Neural crest cell (in vitro differentiated cells): Measurements from ENCODE around the gene SSX2IP. TPM values are rescaled to one million over a fixed set of nuclear protein-coding genes. Genes with fewer than 3 reads are reported as not detected.

ENCODE experiments used
- DNase-seq: peaks from one replicate; pipeline ENCODE4 v3.0.0; 2021; ENCODE audit warnings: low read depth, mixed read lengths, low spot score
- H3K27ac Mint-ChIP-seq: one replicate; pipeline ENCODE4 v1.8.0; 2021; ENCODE audit warnings: mild to moderate bottlenecking, mixed read lengths; ENCODE audit not compliant: unreplicated experiment
- H3K27me3 Mint-ChIP-seq: 2 replicates; pipeline ENCODE4 v1.8.0; 2021; ENCODE audit warnings: low read depth, mild to moderate bottlenecking, mixed read lengths
- H3K36me3 Mint-ChIP-seq: 2 replicates; pipeline ENCODE4 v1.8.0; 2021; ENCODE audit warnings: low read depth, mild to moderate bottlenecking, mixed read lengths
- H3K4me1 Mint-ChIP-seq: 2 replicates; pipeline ENCODE4 v1.8.0; 2021; ENCODE audit warnings: mixed read lengths
- H3K4me3 Mint-ChIP-seq: one replicate; pipeline ENCODE4 v1.8.0; 2021; ENCODE audit warnings: mild to moderate bottlenecking, mixed read lengths
- H3K9me3 Mint-ChIP-seq: 2 replicates; pipeline ENCODE4 v1.8.0; 2021; ENCODE audit warnings: mixed read lengths
- CTCF ChIP-seq: fragments of 200-600 bp; sonication (generic); conservative IDR thresholded peaks from 2 replicates; pipeline ENCODE4 v1.5.0; 2021; ENCODE audit warnings: antibody characterized with exemption, mild to moderate bottlenecking
- total RNA-seq: library from RNA; stranded (reverse); gene quantifications from 2 replicates; pipeline ENCODE4 v1.2.1, GENCODE V29; 2021

Gene SSX2IP
- total RNA-seq, 1 donor from 2014 or later = 24.4 TPM

DNA sequence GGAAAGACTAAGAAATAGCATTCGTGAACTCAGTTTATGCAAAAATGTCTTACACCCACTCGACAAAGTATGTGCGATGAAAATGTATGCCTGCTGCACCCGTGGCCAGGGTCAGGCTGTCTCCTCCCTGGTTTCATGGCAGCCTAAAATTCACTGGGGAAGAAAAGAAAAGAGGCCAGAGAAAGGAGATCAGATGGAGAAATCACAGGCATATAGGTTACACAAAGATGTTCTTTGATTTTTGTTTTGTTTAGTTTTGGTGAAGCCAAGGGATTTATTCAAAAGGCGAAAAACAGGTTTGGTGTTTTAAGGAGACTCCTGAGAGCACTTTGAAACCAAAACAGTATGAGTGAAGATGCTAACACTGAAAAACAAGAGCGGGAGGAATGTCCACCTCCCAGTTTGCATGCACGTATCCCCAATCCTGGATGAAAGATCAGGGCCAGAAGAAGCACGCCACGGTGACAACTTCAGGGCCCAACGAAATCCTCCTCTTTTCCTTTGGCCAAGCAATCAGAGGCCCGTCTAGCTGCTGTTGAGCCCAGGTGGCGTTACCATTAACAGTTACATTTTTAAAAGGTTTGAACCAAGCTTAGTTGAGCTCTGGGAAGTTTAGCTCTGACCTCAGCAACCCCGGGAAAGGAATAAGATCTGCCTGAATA, 992 bp upstream of the SSX2IP start:
- no peaks in the 10 kb centered on the region for H3K27me3 Mint-ChIP-seq
- no peak for DNase-seq
- peak overlapping the region; percentile 93 for H3K4me3 Mint-ChIP-seq
- no peak for TF ChIP-seq CTCF
- peak overlapping the region; percentile 77 for H3K27ac Mint-ChIP-seq
- no peaks in the 10 kb centered on the region for H3K36me3 Mint-ChIP-seq
- no peaks in the 10 kb centered on the region for H3K9me3 Mint-ChIP-seq
- peaks cover 39% of the 10 kb centered on the region for H3K4me1 Mint-ChIP-seq

DNA sequence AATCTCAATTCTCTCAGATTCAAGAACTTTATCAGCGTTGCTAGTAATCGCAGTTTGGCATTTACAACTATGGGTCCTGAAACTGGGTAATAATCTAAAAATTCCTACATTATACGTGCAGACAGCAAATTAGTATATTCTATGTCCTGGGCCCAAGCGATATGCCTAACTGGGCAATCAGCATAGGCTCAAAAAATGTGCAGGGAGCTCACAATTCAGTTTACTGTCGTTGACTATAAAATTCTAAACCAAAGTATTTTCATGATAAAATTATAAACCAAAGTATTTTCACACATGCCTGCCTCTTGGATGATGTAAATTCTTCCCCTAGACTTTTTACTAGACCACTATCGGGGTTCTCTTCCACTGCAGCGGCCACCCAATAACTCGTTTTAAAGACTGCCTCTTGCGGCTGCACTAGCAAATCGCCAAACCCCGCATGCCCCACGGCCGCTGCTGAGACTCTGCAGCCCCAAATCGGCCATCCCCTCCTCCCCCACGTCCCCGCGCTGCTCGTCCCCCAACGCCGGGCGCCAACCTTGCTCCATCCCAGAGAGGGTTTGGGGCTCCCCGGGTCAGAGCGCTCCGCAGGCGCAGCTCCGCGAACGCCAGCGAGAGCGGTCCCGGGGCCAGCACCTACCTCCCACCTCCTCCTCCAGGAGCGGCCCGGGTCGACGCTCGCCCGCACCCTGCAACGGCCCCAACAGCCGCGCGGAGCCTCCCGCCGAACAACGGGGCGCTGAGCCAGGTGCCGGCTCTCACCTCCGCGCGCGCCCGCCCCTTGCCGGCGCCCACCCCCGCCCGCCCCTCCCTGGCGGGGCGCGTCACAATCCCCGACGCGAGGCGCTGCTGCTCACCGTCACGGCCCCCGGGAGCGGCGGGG, 506 bp downstream of the SSX2IP start:
- peak; percentile 50 for TF ChIP-seq CTCF
- Mint-ChIP-seq H3K9me3 (no peaks in the 10 kb centered on the region), H3K27me3 (no peaks in the 10 kb centered on the region), H3K4me3 (peak overlapping the region; percentile 89), H3K36me3 (no peaks in the 10 kb centered on the region), H3K4me1 (peaks cover 42% of the 10 kb centered on the region), H3K27ac (peak overlapping the region; percentile 1)
- DNase-seq = peak; percentile 53

DNA sequence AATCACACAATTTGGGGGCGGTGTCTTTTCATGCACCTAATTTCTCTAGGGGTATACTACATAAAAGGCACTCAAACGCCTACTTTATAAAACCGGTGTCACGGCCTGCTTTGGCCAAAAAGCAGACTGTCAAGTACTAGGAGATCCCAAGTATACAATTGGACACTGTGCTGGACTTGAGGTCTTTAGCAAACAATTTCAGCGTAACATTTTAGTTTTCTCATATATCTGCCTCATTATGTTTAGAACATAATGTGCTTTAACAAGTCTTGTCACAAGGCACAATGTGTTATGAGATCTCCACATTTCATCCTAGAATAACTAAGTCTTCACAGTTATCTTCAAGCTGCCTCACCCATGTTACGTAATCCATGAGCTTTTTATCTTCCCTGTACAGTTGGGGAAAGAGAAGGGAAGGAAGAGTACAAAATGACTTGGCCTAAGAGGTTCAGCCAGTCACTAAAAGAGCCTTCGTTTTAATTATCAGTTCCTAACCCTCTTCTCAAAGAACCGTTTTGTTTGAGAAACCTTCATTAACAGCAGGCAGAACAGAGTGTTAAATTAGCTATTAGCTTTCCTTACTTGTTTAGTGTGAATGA, 1.7 kb downstream of the SSX2IP start:
- peak overlapping the region; percentile 89 for H3K4me3 Mint-ChIP-seq
- no peak for DNase-seq
- H3K9me3 Mint-ChIP-seq = no peaks in the 10 kb centered on the region
- H3K4me1 Mint-ChIP-seq = peaks cover 42% of the 10 kb centered on the region
- no peak overlapping the region for H3K27ac Mint-ChIP-seq
- no peak for TF ChIP-seq CTCF
- no peaks in the 10 kb centered on the region for H3K36me3 Mint-ChIP-seq
- no peaks in the 10 kb centered on the region for H3K27me3 Mint-ChIP-seq

DNA sequence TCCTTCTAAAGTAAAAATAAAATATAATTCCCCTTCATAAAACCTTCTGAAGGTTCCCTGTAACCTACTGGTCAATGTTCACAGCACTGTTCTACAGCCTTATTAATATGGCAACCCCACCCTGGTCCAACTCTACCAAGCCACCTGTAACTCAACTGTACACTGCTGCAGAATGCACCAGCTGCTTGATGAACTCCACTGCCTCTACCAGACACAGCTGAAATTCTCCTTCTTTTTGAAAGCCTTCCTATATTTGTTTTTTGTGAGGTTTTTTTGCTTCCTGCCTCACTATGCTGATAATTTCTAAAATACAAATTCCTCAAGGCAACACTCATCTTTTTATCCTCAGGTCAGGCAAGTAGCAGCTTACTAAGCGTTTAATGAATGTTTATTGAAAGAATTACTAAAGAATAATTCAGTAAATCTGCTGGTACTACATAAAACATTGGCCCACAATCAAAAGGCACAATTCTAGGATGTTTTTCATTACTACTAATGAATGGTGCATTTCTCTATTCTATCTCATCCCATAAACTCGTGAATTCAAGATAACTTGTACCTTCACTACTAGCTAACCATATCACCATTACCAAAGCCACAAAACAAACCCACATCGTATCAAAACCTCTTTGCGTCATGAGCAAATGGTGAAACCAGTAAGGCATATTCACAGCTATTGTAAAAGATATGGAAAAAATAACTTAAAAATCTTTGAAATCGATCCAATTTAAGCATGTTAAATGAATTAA, 2.4 kb downstream of the SSX2IP start:
- Mint-ChIP-seq H3K27ac (no peak overlapping the region), H3K4me3 (peak overlapping the region; percentile 51), H3K4me1 (peaks cover 42% of the 10 kb centered on the region), H3K27me3 (no peaks in the 10 kb centered on the region), H3K36me3 (no peaks in the 10 kb centered on the region), H3K9me3 (no peaks in the 10 kb centered on the region)
- DNase-seq = no peak
- no peak for TF ChIP-seq CTCF

- no peak for TF ChIP-seq CTCF
- Mint-ChIP-seq H3K4me1 (peaks cover 37% of the 10 kb centered on the region), H3K27me3 (no peaks in the 10 kb centered on the region), H3K27ac (no peak overlapping the region), H3K4me3 (peak overlapping the region; percentile 32), H3K36me3 (no peaks in the 10 kb centered on the region), H3K9me3 (no peaks in the 10 kb centered on the region)
- no peak for DNase-seq
Observed at GRCh38 chr1:84686223-84686622, 4.0 kb downstream of the SSX2IP start.
